GM12873 (cell line): ENCODE data around the gene KDELR1.

Experiments used
- CTCF ChIP-seq: IDR thresholded peaks from 2 replicates; pipeline ENCODE4 v1.5.1; 2012; ENCODE audit warnings: low read depth, mild to moderate bottlenecking, moderate library complexity, low read length, control low read depth; ENCODE audit not compliant: insufficient read depth; ENCODE audit errors: missing control alignments

The KDELR1 gene

GRCh38 chr19:48418317-48419064, 27.1 kb upstream of the KDELR1 start:
- peak; percentile 18 for TF ChIP-seq CTCF

- TF ChIP-seq CTCF, result no peak
Observed at GRCh38 chr19:48417421-48417820, 26.1 kb upstream of the KDELR1 start.

DNA sequence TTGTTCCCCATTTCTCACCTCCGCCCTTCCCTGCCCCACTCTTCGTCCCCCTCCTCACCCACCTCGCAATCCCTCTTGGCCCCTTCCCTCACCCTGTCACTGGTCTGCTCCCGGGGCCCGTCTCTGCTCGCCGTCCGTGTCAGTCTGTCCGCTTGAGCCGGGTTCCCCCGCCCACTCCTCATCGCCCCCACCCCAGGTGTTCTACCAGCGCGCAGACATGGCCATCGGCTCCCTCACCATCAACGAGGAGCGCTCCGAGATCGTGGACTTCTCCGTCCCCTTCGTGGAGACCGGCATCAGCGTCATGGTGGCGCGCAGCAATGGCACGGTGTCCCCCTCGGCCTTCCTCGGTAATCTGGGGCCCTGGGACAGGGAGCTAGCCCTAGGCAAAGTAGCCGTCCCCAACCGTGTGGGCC, 24.5 kb upstream of the KDELR1 start:
- TF ChIP-seq CTCF, result no peak

GRCh38 chr19:48415395-48415794, 24.0 kb upstream of the KDELR1 start:
- no peak for TF ChIP-seq CTCF

DNA sequence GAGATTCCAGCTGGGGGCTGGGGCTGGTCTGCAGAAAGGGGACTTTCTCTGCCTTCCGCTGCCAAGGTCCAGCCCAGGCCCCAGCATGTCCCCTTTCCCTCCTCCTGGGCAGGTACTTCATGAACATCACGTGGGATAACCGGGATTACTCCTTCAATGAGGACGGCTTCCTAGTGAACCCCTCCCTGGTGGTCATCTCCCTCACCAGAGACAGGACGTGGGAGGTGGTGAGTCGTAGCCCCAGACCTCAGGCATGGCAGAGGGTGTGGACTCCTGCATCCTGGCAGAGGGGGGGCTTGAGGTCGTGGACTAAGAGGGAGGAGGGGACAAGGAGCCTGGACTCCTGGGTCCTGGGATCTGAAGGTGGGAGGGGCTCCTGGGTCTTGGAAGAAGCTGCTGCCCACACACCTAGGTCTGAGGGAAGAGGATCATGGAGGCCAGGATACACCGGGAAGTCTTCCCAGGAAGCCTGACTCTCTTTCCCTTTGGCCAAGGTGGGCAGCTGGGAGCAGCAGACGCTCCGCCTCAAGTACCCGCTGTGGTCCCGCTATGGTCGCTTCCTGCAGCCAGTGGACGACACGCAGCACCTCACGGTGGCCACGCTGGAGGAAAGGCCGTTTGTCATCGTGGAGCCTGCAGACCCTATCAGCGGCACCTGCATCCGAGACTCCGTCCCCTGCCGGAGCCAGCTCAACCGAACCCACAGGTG, 22.7 kb upstream of the KDELR1 start:
- TF ChIP-seq CTCF, result no peak

DNA sequence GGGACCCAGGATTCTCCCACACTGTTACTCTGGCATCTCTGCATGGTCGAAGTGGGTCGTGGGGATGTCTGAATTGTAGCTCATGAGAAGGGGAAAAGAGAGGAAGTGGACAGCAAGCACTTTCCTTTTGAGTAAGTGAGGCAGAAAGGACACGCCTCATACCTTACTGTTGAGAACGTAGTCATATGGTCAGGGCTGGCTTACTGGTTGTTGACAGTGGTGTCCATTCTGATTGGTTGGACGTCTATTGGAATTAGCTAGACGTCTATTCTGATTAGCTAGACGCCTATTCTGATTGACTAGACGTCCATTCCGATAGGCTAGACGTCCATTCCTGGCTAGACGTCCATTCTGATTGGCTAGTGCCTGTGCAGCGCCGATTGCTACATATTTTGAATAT, 14.5 kb upstream of the KDELR1 start:
- no peak for TF ChIP-seq CTCF

DNA sequence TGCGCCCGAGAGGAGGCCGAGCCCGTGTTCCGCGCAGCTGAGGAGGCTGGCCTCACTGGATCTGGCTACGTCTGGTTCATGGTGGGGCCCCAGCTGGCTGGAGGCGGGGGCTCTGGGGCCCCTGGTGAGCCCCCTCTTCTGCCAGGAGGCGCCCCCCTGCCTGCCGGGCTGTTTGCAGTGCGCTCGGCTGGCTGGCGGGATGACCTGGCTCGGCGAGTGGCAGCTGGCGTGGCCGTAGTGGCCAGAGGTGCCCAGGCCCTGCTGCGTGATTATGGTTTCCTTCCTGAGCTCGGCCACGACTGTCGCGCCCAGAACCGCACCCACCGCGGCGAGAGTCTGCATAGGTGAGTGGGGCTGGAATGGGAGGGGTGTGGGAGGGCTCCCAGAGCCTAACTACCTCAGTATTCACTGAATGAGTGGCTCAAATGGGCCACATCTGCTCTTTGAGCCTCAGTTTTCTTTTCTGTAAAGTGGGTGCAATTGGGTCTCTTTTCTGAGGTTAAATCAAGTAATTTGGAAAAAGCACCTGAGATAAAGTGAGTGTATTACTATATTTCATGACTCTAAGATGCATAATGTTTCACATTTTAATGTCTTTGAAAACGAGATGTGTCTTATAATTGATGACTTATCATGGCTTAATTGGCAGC, 13.8 kb upstream of the KDELR1 start:
- no peak for TF ChIP-seq CTCF
